Memory B cell (primary cell): Measurements from ENCODE around the gene CFAP141.
"Not testable (repeated sequence)": the region's sequence is repeated elsewhere in the genome, so short reads cannot be mapped to it uniquely, and the experiment has no call there.

Experiments
- ATAC-seq: fragments of 150-1000 bp; cut with Tn5 transposase; 2 replicates; pipeline ENCODE4 v1.10.0; 2021; ENCODE audit warnings: low read depth, mild to moderate bottlenecking, moderate library complexity
- DNase-seq, 2 donors: peaks; one replicate each; pipeline ENCODE4 v3.0.0; 2022; ENCODE audit warnings: low spot score in 2 of 2
- H3K27ac Mint-ChIP-seq: one replicate; pipeline ENCODE4 v1.8.0; 2022; ENCODE audit warnings: mild to moderate bottlenecking, moderate library complexity, mixed read lengths
- H3K27me3 Mint-ChIP-seq: one replicate; pipeline ENCODE4 v1.8.0; 2022; ENCODE audit warnings: mixed read lengths
- H3K36me3 Mint-ChIP-seq: one replicate; pipeline ENCODE4 v1.8.0; 2022; ENCODE audit warnings: mild to moderate bottlenecking, mixed read lengths
- H3K4me1 Mint-ChIP-seq: one replicate; pipeline ENCODE4 v1.8.0; 2022; ENCODE audit warnings: mixed read lengths
- H3K4me3 Mint-ChIP-seq: one replicate; pipeline ENCODE4 v1.8.0; 2022; ENCODE audit warnings: mild to moderate bottlenecking, moderate library complexity, mixed read lengths
- H3K9me3 Mint-ChIP-seq: one replicate; pipeline ENCODE4 v1.8.0; 2022; ENCODE audit warnings: mixed read lengths

CFAP141 gene

GRCh38 chr1:154221278-154222001 is 15.3 kb upstream of the CFAP141 start:
- Mint-ChIP-seq H3K27ac (peak overlapping the region; percentile 95), H3K4me3 (peak overlapping the region; percentile 90), H3K4me1 (peaks cover 53% of the 10 kb centered on the region), H3K36me3 (peaks cover 20% of the 10 kb centered on the region), H3K9me3 (no peaks in the 10 kb centered on the region), H3K27me3 (no peaks in the 10 kb centered on the region)
- ATAC-seq, result peak; percentile 47
- DNase-seq, result peak; percentile 71 to 72

- Mint-ChIP-seq H3K4me1 (peaks cover 50% of the 10 kb centered on the region), H3K27ac (peak overlapping the region; percentile 95), H3K4me3 (peak overlapping the region; percentile 90), H3K9me3 (no peaks in the 10 kb centered on the region), H3K27me3 (no peaks in the 10 kb centered on the region), H3K36me3 (peaks cover 18% of the 10 kb centered on the region)
- DNase-seq (no peak), ATAC-seq (no peak)
Measured at GRCh38 chr1:154220970-154221277, 14.8 kb upstream of the CFAP141 start.

- peak; percentile 87 for ATAC-seq
- H3K4me1 Mint-ChIP-seq, result peaks cover 45% of the 10 kb centered on the region
- H3K27ac Mint-ChIP-seq, result peak within 1 kb of the TSS; percentile 95
- peak within 1 kb of the TSS; percentile 90 for H3K4me3 Mint-ChIP-seq
- no peaks in the 10 kb centered on the region for H3K27me3 Mint-ChIP-seq
- no peaks in the 10 kb centered on the region for H3K9me3 Mint-ChIP-seq
- peak; percentile 95 to 97 for DNase-seq
- peaks cover 13% of the 10 kb centered on the region for H3K36me3 Mint-ChIP-seq
Measured at GRCh38 chr1:154220071-154220969, 14.2 kb upstream of the CFAP141 start, which contains the start of gene UBAP2L. Gene UBAP2L, plus strand, starts transcription at chr1:154220955. Its CDS starts 4,169 bp downstream, at chr1:154225124.

GRCh38 chr1:154219541-154219940 is 13.4 kb upstream of the CFAP141 start:
- no peak for DNase-seq
- no peaks in the 10 kb centered on the region for H3K27me3 Mint-ChIP-seq
- H3K4me3 Mint-ChIP-seq, result peak overlapping the region; percentile 88
- no peak for ATAC-seq
- H3K9me3 Mint-ChIP-seq, result no peaks in the 10 kb centered on the region
- peak overlapping the region; percentile 95 for H3K27ac Mint-ChIP-seq
- H3K36me3 Mint-ChIP-seq, result peaks cover 13% of the 10 kb centered on the region
- H3K4me1 Mint-ChIP-seq, result peaks cover 42% of the 10 kb centered on the region

- DNase-seq (no peak), ATAC-seq (no peak)
- H3K27ac Mint-ChIP-seq, result peak overlapping the region; percentile 95
- peaks cover 15% of the 10 kb centered on the region for H3K36me3 Mint-ChIP-seq
- peaks cover 34% of the 10 kb centered on the region for H3K4me1 Mint-ChIP-seq
- no peaks in the 10 kb centered on the region for H3K27me3 Mint-ChIP-seq
- H3K4me3 Mint-ChIP-seq, result peak overlapping the region; percentile 88
- no peaks in the 10 kb centered on the region for H3K9me3 Mint-ChIP-seq
Measured at GRCh38 chr1:154218545-154218944, 12.4 kb upstream of the CFAP141 start.

- no peak overlapping the region for H3K27ac Mint-ChIP-seq
- H3K27me3 Mint-ChIP-seq, result no peaks in the 10 kb centered on the region
- peaks cover 5% of the 10 kb centered on the region for H3K4me1 Mint-ChIP-seq
- H3K36me3 Mint-ChIP-seq, result peaks cover 17% of the 10 kb centered on the region
- no peak overlapping the region for H3K4me3 Mint-ChIP-seq
- no peaks in the 10 kb centered on the region for H3K9me3 Mint-ChIP-seq
- ATAC-seq (no peak), DNase-seq (no peak)
Measured at GRCh38 chr1:154213274-154213673, 7.1 kb upstream of the CFAP141 start.

- ATAC-seq (no peak), DNase-seq (no peak)
- peaks cover 17% of the 10 kb centered on the region for H3K36me3 Mint-ChIP-seq
- H3K27ac Mint-ChIP-seq, result no peak overlapping the region
- H3K9me3 Mint-ChIP-seq, result no peaks in the 10 kb centered on the region
- H3K27me3 Mint-ChIP-seq, result no peaks in the 10 kb centered on the region
- peaks cover 2% of the 10 kb centered on the region for H3K4me1 Mint-ChIP-seq
- no peak overlapping the region for H3K4me3 Mint-ChIP-seq
Measured at GRCh38 chr1:154212083-154212482, 6.0 kb upstream of the CFAP141 start.

GRCh38 chr1:154208677-154209388 is 2.7 kb upstream of the CFAP141 start:
- Mint-ChIP-seq H3K27me3 (no peaks in the 10 kb centered on the region), H3K9me3 (no peaks in the 10 kb centered on the region), H3K36me3 (peaks cover 24% of the 10 kb centered on the region), H3K4me3 (no peak overlapping the region), H3K4me1 (no peaks in the 10 kb centered on the region), H3K27ac (no peak overlapping the region)
- DNase-seq (no peak), ATAC-seq (no peak)

GRCh38 chr1:154207262-154207661 is 1.1 kb upstream of the CFAP141 start:
- no peak for ATAC-seq
- Mint-ChIP-seq H3K36me3 (peaks cover 24% of the 10 kb centered on the region), H3K27me3 (no peaks in the 10 kb centered on the region), H3K4me3 (no peak overlapping the region), H3K27ac (peak overlapping the region; percentile 23), H3K4me1 (no peaks in the 10 kb centered on the region), H3K9me3 (no peaks in the 10 kb centered on the region)
- no peak for DNase-seq

- H3K9me3 Mint-ChIP-seq, DNase-seq, H3K27me3 Mint-ChIP-seq, H3K4me1 Mint-ChIP-seq, H3K4me3 Mint-ChIP-seq, ATAC-seq: not testable (repeated sequence)
- peaks cover 22% of the 10 kb centered on the region for H3K36me3 Mint-ChIP-seq
- H3K27ac Mint-ChIP-seq, result peak overlapping the region; percentile 36
Measured at GRCh38 chr1:154205778-154206177, 355 bp downstream of the CFAP141 start.

GRCh38 chr1:154199563-154199879 is 6.6 kb downstream of the CFAP141 start:
- no peak overlapping the region for H3K27ac Mint-ChIP-seq

GRCh38 chr1:154198756-154199562 is 7.2 kb downstream of the CFAP141 start:
- peak; percentile 84 for ATAC-seq
- no peak overlapping the region for H3K4me3 Mint-ChIP-seq
- H3K27me3 Mint-ChIP-seq, result peaks cover 5% of the 10 kb centered on the region
- peak; percentile 26 to 47 for DNase-seq
- H3K9me3 Mint-ChIP-seq, result no peaks in the 10 kb centered on the region
- no peak overlapping the region for H3K27ac Mint-ChIP-seq
- no peaks in the 10 kb centered on the region for H3K4me1 Mint-ChIP-seq
- H3K36me3 Mint-ChIP-seq, result no peaks in the 10 kb centered on the region

More at GRCh38 chr1:154199563-154199879, 6.6 kb downstream of the CFAP141 start:
- DNase-seq (no peak), ATAC-seq (no peak)
- Mint-ChIP-seq H3K36me3 (no peaks in the 10 kb centered on the region), H3K9me3 (no peaks in the 10 kb centered on the region), H3K4me3 (no peak overlapping the region), H3K27me3 (peaks cover 2% of the 10 kb centered on the region), H3K4me1 (no peaks in the 10 kb centered on the region)

- Mint-ChIP-seq H3K4me3 (no peak overlapping the region), H3K9me3 (no peaks in the 10 kb centered on the region), H3K4me1 (no peaks in the 10 kb centered on the region), H3K27ac (peak overlapping the region; percentile 14), H3K27me3 (peaks cover 20% of the 10 kb centered on the region), H3K36me3 (no peaks in the 10 kb centered on the region)
- ATAC-seq (no peak), DNase-seq (no peak)
Measured at GRCh38 chr1:154193821-154194220, 12.3 kb downstream of the CFAP141 start.
